Measurements from ENCODE around the gene INPP5J.

INPP5J gene

GRCh38 chr22:31137721-31138120, 15.0 kb downstream of the INPP5J start:
- no peaks in the 10 kb centered on the region for H3K9me3 ChIP-seq (ENCODE audit: control insufficient read depth in 1 of 2, low read length in 2 of 2)
- no peak overlapping the region for H3K27ac ChIP-seq (ENCODE audit: low read depth, low read length)
- no peak overlapping the region for H3K4me3 ChIP-seq (ENCODE audit: low read depth in 1 of 2, low read length in 2 of 2)
- H3K27me3 ChIP-seq (ENCODE audit: control insufficient read depth in 1 of 2, insufficient read depth in 2 of 2, low read length in 2 of 2) = peaks cover 3 to 7% of the 10 kb centered on the region in 2 donors
- H3K9ac ChIP-seq (ENCODE audit: low read depth in 1 of 2, low read length in 2 of 2) = no peak overlapping the region
- H3K4me1 ChIP-seq (ENCODE audit: control insufficient read depth in 1 of 2, insufficient read depth in 2 of 2, low read length in 2 of 2) = peaks cover 0 to 4% of the 10 kb centered on the region in 2 donors
- peaks cover 0 to 9% of the 10 kb centered on the region in 2 donors for H3K36me3 ChIP-seq (ENCODE audit: control insufficient read depth in 1 of 2, insufficient read depth in 2 of 2, low read length in 2 of 2)

GRCh38 chr22:31138126-31138525, 15.4 kb downstream of the INPP5J start:
- no peak overlapping the region for H3K9ac ChIP-seq (ENCODE audit: low read depth in 1 of 2, low read length in 2 of 2)
- H3K9me3 ChIP-seq (ENCODE audit: control insufficient read depth in 1 of 2, low read length in 2 of 2) = no peaks in the 10 kb centered on the region
- no peak overlapping the region for H3K27ac ChIP-seq (ENCODE audit: low read depth, low read length)
- H3K4me3 ChIP-seq (ENCODE audit: low read depth in 1 of 2, low read length in 2 of 2) = no peak overlapping the region
- peaks cover 0 to 4% of the 10 kb centered on the region in 2 donors for H3K4me1 ChIP-seq (ENCODE audit: control insufficient read depth in 1 of 2, insufficient read depth in 2 of 2, low read length in 2 of 2)
- peaks cover 3 to 7% of the 10 kb centered on the region in 2 donors for H3K27me3 ChIP-seq (ENCODE audit: control insufficient read depth in 1 of 2, insufficient read depth in 2 of 2, low read length in 2 of 2)
- peaks cover 0 to 8% of the 10 kb centered on the region in 2 donors for H3K36me3 ChIP-seq (ENCODE audit: control insufficient read depth in 1 of 2, insufficient read depth in 2 of 2, low read length in 2 of 2)

DNA sequence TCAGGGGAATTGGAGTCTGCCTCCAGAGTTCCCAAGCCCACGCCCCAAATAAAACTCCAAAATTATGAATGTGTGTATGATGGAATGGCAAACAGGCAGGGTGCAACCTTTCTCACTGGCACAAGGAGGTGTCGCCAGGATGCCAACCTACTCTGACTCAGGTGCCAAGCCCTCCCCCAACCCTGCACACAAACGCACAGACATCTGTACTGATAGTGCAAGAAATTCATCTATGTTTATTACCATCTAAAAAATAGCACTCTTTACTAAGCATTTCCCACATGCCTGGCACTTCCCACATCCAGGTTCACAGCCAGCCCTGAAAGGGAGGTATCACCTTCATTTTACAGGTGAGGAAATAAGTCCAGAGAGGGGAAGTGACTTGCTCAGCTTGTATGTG, 16.3 kb downstream of the INPP5J start:
- no peaks in the 10 kb centered on the region for H3K9me3 ChIP-seq (ENCODE audit: control insufficient read depth in 1 of 2, low read length in 2 of 2)
- peaks cover 0 to 4% of the 10 kb centered on the region in 2 donors for H3K4me1 ChIP-seq (ENCODE audit: control insufficient read depth in 1 of 2, insufficient read depth in 2 of 2, low read length in 2 of 2)
- no peak overlapping the region for H3K9ac ChIP-seq (ENCODE audit: low read depth in 1 of 2, low read length in 2 of 2)
- H3K27ac ChIP-seq (ENCODE audit: low read depth, low read length) = no peak overlapping the region
- H3K36me3 ChIP-seq (ENCODE audit: control insufficient read depth in 1 of 2, insufficient read depth in 2 of 2, low read length in 2 of 2) = no peaks in the 10 kb centered on the region
- H3K27me3 ChIP-seq (ENCODE audit: control insufficient read depth in 1 of 2, insufficient read depth in 2 of 2, low read length in 2 of 2) = peaks cover 3 to 7% of the 10 kb centered on the region in 2 donors
- H3K4me3 ChIP-seq (ENCODE audit: low read depth in 1 of 2, low read length in 2 of 2) = no peak overlapping the region

GRCh38 chr22:31139866-31140716, 17.3 kb downstream of the INPP5J start, which contains the start of gene PLA2G3:
Gene PLA2G3 (minus strand): TSS chr22:31140508. CDS start chr22:31140354, 154 bp downstream.
- Histone ChIP-seq H3K36me3 (ENCODE audit: control insufficient read depth in 1 of 2, insufficient read depth in 2 of 2, low read length in 2 of 2) (no peaks in the 10 kb centered on the region), H3K4me3 (ENCODE audit: low read depth in 1 of 2, low read length in 2 of 2) (no peak within 1 kb of the TSS), H3K9me3 (ENCODE audit: control insufficient read depth in 1 of 2, low read length in 2 of 2) (no peaks in the 10 kb centered on the region), H3K27me3 (ENCODE audit: control insufficient read depth in 1 of 2, insufficient read depth in 2 of 2, low read length in 2 of 2) (peaks cover 3 to 7% of the 10 kb centered on the region in 2 donors), H3K9ac (ENCODE audit: low read depth in 1 of 2, low read length in 2 of 2) (no peak within 1 kb of the TSS), H3K4me1 (ENCODE audit: control insufficient read depth in 1 of 2, insufficient read depth in 2 of 2, low read length in 2 of 2) (peaks cover 0 to 4% of the 10 kb centered on the region in 2 donors), H3K27ac (ENCODE audit: low read depth, low read length) (no peak within 1 kb of the TSS)

- Histone ChIP-seq H3K4me3 (ENCODE audit: low read depth in 1 of 2, low read length in 2 of 2) (no peak overlapping the region), H3K27ac (ENCODE audit: low read depth, low read length) (no peak overlapping the region)
Observed at GRCh38 chr22:31140746-31141145, 18.0 kb downstream of the INPP5J start.

GRCh38 chr22:31141551-31141950, 18.8 kb downstream of the INPP5J start:
- no peaks in the 10 kb centered on the region for H3K9me3 ChIP-seq (ENCODE audit: control insufficient read depth in 1 of 2, low read length in 2 of 2)
- no peak overlapping the region for H3K27ac ChIP-seq (ENCODE audit: low read depth, low read length)
- no peak overlapping the region for H3K9ac ChIP-seq (ENCODE audit: low read depth in 1 of 2, low read length in 2 of 2)

More at GRCh38 chr22:31140746-31141145, 18.0 kb downstream of the INPP5J start:
- Histone ChIP-seq H3K9ac (ENCODE audit: low read depth in 1 of 2, low read length in 2 of 2) (no peak overlapping the region), H3K36me3 (ENCODE audit: control insufficient read depth in 1 of 2, insufficient read depth in 2 of 2, low read length in 2 of 2) (no peaks in the 10 kb centered on the region), H3K9me3 (ENCODE audit: control insufficient read depth in 1 of 2, low read length in 2 of 2) (no peaks in the 10 kb centered on the region), H3K4me1 (ENCODE audit: control insufficient read depth in 1 of 2, insufficient read depth in 2 of 2, low read length in 2 of 2) (peaks cover 0 to 4% of the 10 kb centered on the region in 2 donors), H3K27me3 (ENCODE audit: control insufficient read depth in 1 of 2, insufficient read depth in 2 of 2, low read length in 2 of 2) (peaks cover 3 to 7% of the 10 kb centered on the region in 2 donors)

DNA sequence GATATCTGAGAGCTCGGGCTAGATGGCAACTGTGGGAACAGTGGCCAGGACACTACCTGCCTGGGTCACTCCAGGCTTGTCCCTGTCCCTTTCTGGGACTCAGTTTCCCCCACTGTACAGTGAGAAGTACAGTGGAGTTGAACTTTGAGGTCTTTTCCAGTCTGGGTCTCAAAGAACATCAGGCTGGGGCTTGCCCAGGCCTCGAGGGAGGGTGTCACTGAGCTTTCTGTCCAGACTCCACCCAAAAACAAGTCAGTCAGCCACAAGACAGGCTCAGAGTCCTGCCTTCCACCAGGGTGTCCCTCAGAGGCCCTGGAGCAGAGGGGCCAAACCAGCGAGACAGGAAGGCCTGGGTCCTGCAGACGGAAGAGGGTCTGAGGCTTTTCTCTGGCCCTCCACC, 19.5 kb downstream of the INPP5J start:
- H3K27ac ChIP-seq (ENCODE audit: low read depth, low read length) = no peak overlapping the region
- no peak overlapping the region for H3K4me3 ChIP-seq (ENCODE audit: low read depth in 1 of 2, low read length in 2 of 2)
- H3K9ac ChIP-seq (ENCODE audit: low read depth in 1 of 2, low read length in 2 of 2) = no peak overlapping the region
- peaks cover 3 to 7% of the 10 kb centered on the region in 2 donors for H3K27me3 ChIP-seq (ENCODE audit: control insufficient read depth in 1 of 2, insufficient read depth in 2 of 2, low read length in 2 of 2)
- H3K9me3 ChIP-seq (ENCODE audit: control insufficient read depth in 1 of 2, low read length in 2 of 2) = peaks cover 0 to 5% of the 10 kb centered on the region in 2 donors
- peaks cover 0 to 4% of the 10 kb centered on the region in 2 donors for H3K4me1 ChIP-seq (ENCODE audit: control insufficient read depth in 1 of 2, insufficient read depth in 2 of 2, low read length in 2 of 2)
- H3K36me3 ChIP-seq (ENCODE audit: control insufficient read depth in 1 of 2, insufficient read depth in 2 of 2, low read length in 2 of 2) = no peaks in the 10 kb centered on the region

More at GRCh38 chr22:31141551-31141950, 18.8 kb downstream of the INPP5J start:
- peaks cover 0 to 4% of the 10 kb centered on the region in 2 donors for H3K4me1 ChIP-seq (ENCODE audit: control insufficient read depth in 1 of 2, insufficient read depth in 2 of 2, low read length in 2 of 2)
- H3K36me3 ChIP-seq (ENCODE audit: control insufficient read depth in 1 of 2, insufficient read depth in 2 of 2, low read length in 2 of 2) = no peaks in the 10 kb centered on the region
- peaks cover 3 to 7% of the 10 kb centered on the region in 2 donors for H3K27me3 ChIP-seq (ENCODE audit: control insufficient read depth in 1 of 2, insufficient read depth in 2 of 2, low read length in 2 of 2)
- H3K4me3 ChIP-seq (ENCODE audit: low read depth in 1 of 2, low read length in 2 of 2) = no peak overlapping the region

DNA sequence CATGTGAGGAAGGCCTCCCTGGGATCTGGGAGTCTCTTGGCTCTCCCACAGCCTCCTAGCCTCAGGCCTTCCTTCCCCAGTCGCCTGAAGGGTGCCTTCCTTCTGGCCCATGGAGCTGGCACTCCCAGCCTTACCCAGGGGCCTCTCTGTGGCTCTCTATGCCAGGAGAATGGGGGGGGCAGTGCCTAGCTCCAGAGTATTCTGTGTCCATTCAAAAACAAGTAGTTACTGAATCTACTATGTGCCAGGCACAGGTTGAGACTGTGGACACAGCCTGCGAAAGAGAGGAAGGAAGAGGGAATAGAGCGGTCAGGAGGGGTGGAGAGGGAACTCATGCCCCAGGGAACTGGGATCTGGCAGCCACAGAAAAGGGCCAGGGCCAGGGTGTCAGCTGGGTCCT, 20.3 kb downstream of the INPP5J start:
- no peak overlapping the region for H3K9ac ChIP-seq (ENCODE audit: low read depth in 1 of 2, low read length in 2 of 2)

GRCh38 chr22:31143537-31143936, 20.8 kb downstream of the INPP5J start:
- no peak overlapping the region for H3K9ac ChIP-seq (ENCODE audit: low read depth in 1 of 2, low read length in 2 of 2)

More for the DNA sequence above, 20.3 kb downstream of the INPP5J start:
- H3K27ac ChIP-seq (ENCODE audit: low read depth, low read length) = no peak overlapping the region
- H3K27me3 ChIP-seq (ENCODE audit: control insufficient read depth in 1 of 2, insufficient read depth in 2 of 2, low read length in 2 of 2) = peaks cover 3 to 7% of the 10 kb centered on the region in 2 donors
- H3K4me1 ChIP-seq (ENCODE audit: control insufficient read depth in 1 of 2, insufficient read depth in 2 of 2, low read length in 2 of 2) = peaks cover 0 to 4% of the 10 kb centered on the region in 2 donors
- no peak overlapping the region for H3K4me3 ChIP-seq (ENCODE audit: low read depth in 1 of 2, low read length in 2 of 2)
- no peaks in the 10 kb centered on the region for H3K36me3 ChIP-seq (ENCODE audit: control insufficient read depth in 1 of 2, insufficient read depth in 2 of 2, low read length in 2 of 2)
- peaks cover 0 to 5% of the 10 kb centered on the region in 2 donors for H3K9me3 ChIP-seq (ENCODE audit: control insufficient read depth in 1 of 2, low read length in 2 of 2)

GRCh38 chr22:31144223-31144622, 21.5 kb downstream of the INPP5J start:
- Histone ChIP-seq H3K4me3 (ENCODE audit: low read depth in 1 of 2, low read length in 2 of 2) (no peak overlapping the region), H3K4me1 (ENCODE audit: control insufficient read depth in 1 of 2, insufficient read depth in 2 of 2, low read length in 2 of 2) (peaks cover 0 to 4% of the 10 kb centered on the region in 2 donors), H3K9ac (ENCODE audit: low read depth in 1 of 2, low read length in 2 of 2) (no peak overlapping the region), H3K9me3 (ENCODE audit: control insufficient read depth in 1 of 2, low read length in 2 of 2) (peaks cover 0 to 5% of the 10 kb centered on the region in 2 donors), H3K27ac (ENCODE audit: low read depth, low read length) (no peak overlapping the region), H3K36me3 (ENCODE audit: control insufficient read depth in 1 of 2, insufficient read depth in 2 of 2, low read length in 2 of 2) (no peaks in the 10 kb centered on the region), H3K27me3 (ENCODE audit: control insufficient read depth in 1 of 2, insufficient read depth in 2 of 2, low read length in 2 of 2) (peaks cover 3 to 5% of the 10 kb centered on the region in 2 donors)

More at GRCh38 chr22:31143537-31143936, 20.8 kb downstream of the INPP5J start:
- Histone ChIP-seq H3K4me3 (ENCODE audit: low read depth in 1 of 2, low read length in 2 of 2) (no peak overlapping the region), H3K27me3 (ENCODE audit: control insufficient read depth in 1 of 2, insufficient read depth in 2 of 2, low read length in 2 of 2) (peaks cover 3 to 7% of the 10 kb centered on the region in 2 donors), H3K4me1 (ENCODE audit: control insufficient read depth in 1 of 2, insufficient read depth in 2 of 2, low read length in 2 of 2) (peaks cover 0 to 4% of the 10 kb centered on the region in 2 donors), H3K36me3 (ENCODE audit: control insufficient read depth in 1 of 2, insufficient read depth in 2 of 2, low read length in 2 of 2) (no peaks in the 10 kb centered on the region), H3K9me3 (ENCODE audit: control insufficient read depth in 1 of 2, low read length in 2 of 2) (peaks cover 0 to 5% of the 10 kb centered on the region in 2 donors), H3K27ac (ENCODE audit: low read depth, low read length) (no peak overlapping the region)

Data from duodenal mucosa (tissue), 2 donors.